HEK293T (cell line): Measurements from ENCODE around the gene HOXC5.

ENCODE experiments used
- ARNT ChIP-seq: fragments of 450-650 bp; IDR thresholded peaks from 2 replicates; pipeline ENCODE4 v1.6.1; 2017; ENCODE audit warnings: mild to moderate bottlenecking
- BHLHE40 ChIP-seq: fragments of 450-650 bp; IDR thresholded peaks from 2 replicates; pipeline ENCODE4 v1.6.1; 2016; ENCODE audit warnings: mild to moderate bottlenecking, moderate library complexity, borderline replicate concordance
- CTBP1 ChIP-seq: fragments of 450-650 bp; IDR thresholded peaks from 2 replicates; pipeline ENCODE4 v1.6.1; 2016; ENCODE audit warnings: borderline replicate concordance
- ELF4 ChIP-seq: fragments of 450-650 bp; IDR thresholded peaks from 2 replicates; pipeline ENCODE4 v1.6.1; 2017; ENCODE audit warnings: antibody characterized with exemption
- FOXA1 ChIP-seq: fragments of 450-650 bp; IDR thresholded peaks from 2 replicates; pipeline ENCODE4 v1.6.1; 2016; ENCODE audit warnings: mild to moderate bottlenecking
- FOXK2 ChIP-seq: fragments of 450-650 bp; IDR thresholded peaks from 2 replicates; pipeline ENCODE4 v1.6.1; 2016; ENCODE audit warnings: mild to moderate bottlenecking
- FOXM1 ChIP-seq: fragments of 450-650 bp; IDR thresholded peaks from 2 replicates; pipeline ENCODE4 v1.6.1; 2017; ENCODE audit warnings: mild to moderate bottlenecking, borderline replicate concordance
- HDGF ChIP-seq: fragments of 450-650 bp; IDR thresholded peaks from 2 replicates; pipeline ENCODE4 v1.6.1; 2017; ENCODE audit warnings: antibody characterized with exemption, borderline replicate concordance
- LEF1 ChIP-seq: fragments of 450-650 bp; IDR thresholded peaks from 2 replicates; pipeline ENCODE4 v1.6.1; 2017; ENCODE audit warnings: mild to moderate bottlenecking, borderline replicate concordance
- NFRKB ChIP-seq: fragments of 450-650 bp; IDR thresholded peaks from 2 replicates; pipeline ENCODE4 v1.6.1; 2016; ENCODE audit warnings: mild to moderate bottlenecking, moderate library complexity
- SP1 ChIP-seq: fragments of 450-650 bp; IDR thresholded peaks from 2 replicates; pipeline ENCODE4 v1.6.1; 2017
- SUZ12 ChIP-seq: fragments of 450-650 bp; IDR thresholded peaks from 2 replicates; pipeline ENCODE4 v1.6.1; 2016; ENCODE audit warnings: mild to moderate bottlenecking
- TARDBP ChIP-seq: fragments of 450-650 bp; IDR thresholded peaks from 2 replicates; pipeline ENCODE4 v1.6.1; 2016
- TF ChIP-seq, protein P1 (sequence below): fragments of 450-650 bp; IDR thresholded peaks from 2 replicates; pipeline ENCODE4 v1.6.1; 2016

- TF ChIP-seq FOXA1 = no peak
- no peak for TF ChIP-seq SUZ12
- no peak for TF ChIP-seq TARDBP
- TF ChIP-seq ELF4 = no peak
- no peak for TF ChIP-seq SP1
- TF ChIP-seq FOXM1 = no peak
- TF ChIP-seq HDGF = no peak
- TF ChIP-seq CTBP1 = no peak
- no peak for TF ChIP-seq NFRKB
- TF ChIP-seq, protein P1, sequence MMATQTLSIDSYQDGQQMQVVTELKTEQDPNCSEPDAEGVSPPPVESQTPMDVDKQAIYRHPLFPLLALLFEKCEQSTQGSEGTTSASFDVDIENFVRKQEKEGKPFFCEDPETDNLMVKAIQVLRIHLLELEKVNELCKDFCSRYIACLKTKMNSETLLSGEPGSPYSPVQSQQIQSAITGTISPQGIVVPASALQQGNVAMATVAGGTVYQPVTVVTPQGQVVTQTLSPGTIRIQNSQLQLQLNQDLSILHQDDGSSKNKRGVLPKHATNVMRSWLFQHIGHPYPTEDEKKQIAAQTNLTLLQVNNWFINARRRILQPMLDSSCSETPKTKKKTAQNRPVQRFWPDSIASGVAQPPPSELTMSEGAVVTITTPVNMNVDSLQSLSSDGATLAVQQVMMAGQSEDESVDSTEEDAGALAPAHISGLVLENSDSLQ = no peak
- no peak for TF ChIP-seq ARNT
- TF ChIP-seq LEF1 = no peak
- no peak for TF ChIP-seq BHLHE40
- TF ChIP-seq FOXK2 = no peak
These were observed 5.5 kb downstream of the HOXC5 start for GRCh38 chr12:54038284-54038870.
